CD4-positive, alpha-beta T cell treated with Interferon alpha-2 for 1 hour (primary cell): ENCODE measurements around the gene CCDC71.

Source experiments
- DNase-seq, 2 donors: peaks; one replicate each; pipeline ENCODE4 v3.0.0-alpha.2; 2020 to 2022

CCDC71 gene

DNA sequence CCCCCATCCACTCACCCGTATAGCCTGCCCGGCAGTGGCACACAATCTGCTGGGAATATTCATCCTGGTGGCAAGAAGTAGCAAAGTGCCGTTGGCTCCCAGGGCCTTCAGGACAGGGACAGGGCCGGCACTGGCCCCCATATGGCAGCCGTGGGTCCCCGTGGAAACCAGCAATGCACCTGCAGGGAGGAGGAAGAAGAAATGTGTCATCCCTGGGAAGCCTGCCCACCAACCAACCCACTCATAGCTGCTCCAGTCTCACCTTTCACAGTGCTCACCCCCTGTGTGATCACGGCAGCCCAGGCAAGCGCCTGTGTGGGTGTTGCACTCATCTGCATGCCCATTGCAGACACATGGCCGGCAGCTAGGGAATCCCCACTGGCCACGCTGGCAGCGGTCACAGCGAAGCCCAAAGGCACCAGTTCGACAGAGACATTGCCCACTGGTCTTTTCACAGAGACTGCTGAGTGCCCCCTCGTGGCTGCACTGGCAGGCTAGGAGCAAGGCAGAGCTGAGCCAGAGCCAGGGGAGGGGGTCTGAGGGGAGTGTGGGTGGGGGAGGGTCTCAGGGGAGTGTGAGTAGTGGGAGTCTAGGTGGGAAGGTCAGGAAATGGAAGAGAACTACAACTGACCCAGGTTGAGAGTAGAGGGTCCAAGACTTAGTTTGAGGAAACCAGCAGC lies 41.0 kb downstream of the CCDC71 start:
- no peak for DNase-seq

DNA sequence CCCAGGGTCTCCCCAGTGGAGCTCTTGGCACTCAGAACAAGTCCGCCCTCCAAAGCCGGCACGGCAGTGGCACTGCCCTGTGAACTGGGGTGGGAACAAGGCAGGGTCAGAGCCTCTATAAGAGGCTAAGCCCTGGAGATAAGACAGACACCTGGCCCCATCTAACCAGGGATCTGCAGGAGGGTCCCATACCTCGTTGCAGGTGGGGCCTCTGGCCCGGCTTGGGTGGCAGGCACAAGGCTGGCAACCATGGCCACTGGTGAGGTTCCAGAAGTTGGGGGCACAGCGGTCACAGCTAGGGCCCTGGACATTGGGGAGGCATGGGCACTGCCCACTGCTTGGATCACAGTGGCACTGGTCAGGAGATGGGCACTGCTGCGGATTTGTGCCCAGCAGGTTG lies 41.9 kb downstream of the CCDC71 start:
- no peak for DNase-seq

DNA sequence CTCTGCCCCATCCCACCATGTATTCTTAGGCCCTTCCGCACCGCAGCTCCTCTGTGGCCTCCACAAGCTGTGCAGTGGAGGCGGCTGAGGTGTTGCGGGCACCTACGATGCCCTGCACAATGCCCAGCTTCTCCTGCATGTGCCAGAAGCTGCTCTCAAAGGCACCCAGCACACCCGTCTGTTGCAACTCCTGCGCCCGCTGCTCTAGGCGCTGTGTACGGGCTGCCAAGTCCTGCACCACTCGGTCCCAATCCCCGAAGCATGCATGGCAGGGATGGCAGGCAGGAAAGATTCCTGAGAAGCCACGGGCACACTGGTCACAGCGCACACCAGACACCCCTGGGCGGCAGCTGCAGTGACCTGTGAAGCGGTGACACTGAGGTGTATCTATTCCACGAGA lies 42.4 kb downstream of the CCDC71 start:
- no peak for DNase-seq

DNA sequence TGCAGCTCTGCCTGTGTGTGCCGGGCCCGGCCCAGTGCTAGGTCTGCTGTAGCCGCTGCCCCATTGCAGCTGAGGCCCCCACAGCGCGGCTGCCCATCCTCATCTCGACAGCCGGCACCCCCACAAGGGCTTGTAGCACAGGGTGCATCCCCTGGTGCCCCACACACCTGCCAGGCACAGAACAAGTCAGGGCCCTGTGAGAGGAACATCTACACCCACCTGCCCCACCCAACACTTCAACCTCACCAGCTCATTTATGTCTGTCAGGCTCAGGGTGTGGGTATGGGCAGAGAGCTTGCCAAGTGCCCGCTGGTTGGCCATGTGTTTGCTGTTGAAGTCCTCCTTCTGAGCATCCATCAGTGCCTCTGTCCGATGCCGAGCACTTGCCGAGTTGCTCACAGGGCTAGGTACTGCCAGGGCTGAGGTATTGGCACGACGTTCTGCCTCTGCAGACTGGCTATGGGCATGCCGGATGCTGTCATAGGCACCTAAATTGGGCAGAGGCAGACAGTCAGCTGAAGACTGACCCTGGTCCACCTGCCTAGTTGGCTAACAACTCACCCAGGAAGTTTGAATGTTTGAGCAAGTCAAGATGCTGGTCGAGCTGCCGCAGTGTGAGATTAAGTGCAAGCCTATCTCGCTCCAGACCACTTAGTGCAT lies 43.1 kb downstream of the CCDC71 start:
- DNase-seq = no peak

DNA sequence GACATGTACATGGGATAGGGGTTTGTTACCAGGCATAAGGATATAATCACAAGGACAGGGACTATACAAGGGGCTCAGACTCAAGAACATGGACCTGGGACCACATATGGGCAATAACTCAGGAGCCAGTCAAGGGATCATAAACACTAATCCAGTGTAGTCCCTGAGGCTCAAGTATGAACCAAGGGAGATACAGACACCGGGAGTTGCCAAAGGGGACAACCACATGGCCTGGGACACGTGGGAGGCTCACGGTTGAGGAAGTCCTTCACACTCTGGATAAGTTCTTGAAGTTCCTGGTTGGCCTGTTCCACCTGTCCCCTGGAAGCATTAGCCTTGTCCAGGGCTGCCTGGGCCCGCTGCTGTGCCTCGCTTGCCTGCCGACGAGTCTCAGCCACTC lies 43.7 kb downstream of the CCDC71 start:
- DNase-seq = no peak

DNA sequence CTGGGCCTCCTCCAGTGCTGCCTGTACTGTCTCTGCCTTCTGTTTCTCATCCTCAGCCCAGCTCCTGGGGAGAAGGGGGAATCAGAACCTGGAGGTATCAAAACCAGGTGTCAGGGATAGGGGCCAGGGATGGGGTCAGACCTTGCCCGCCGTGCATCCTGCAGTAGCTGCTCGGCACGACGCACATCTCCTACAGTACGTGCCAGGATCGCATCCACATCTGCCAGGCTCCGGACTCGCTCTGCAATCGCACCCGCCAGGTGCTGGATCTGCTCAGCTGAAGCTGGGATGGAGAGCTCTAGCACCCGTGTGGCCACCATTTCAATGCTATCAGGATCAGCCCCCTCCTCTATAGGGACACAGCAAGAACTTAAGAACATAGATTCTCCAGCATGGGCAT lies 44.1 kb downstream of the CCDC71 start:
- DNase-seq = no peak

DNA sequence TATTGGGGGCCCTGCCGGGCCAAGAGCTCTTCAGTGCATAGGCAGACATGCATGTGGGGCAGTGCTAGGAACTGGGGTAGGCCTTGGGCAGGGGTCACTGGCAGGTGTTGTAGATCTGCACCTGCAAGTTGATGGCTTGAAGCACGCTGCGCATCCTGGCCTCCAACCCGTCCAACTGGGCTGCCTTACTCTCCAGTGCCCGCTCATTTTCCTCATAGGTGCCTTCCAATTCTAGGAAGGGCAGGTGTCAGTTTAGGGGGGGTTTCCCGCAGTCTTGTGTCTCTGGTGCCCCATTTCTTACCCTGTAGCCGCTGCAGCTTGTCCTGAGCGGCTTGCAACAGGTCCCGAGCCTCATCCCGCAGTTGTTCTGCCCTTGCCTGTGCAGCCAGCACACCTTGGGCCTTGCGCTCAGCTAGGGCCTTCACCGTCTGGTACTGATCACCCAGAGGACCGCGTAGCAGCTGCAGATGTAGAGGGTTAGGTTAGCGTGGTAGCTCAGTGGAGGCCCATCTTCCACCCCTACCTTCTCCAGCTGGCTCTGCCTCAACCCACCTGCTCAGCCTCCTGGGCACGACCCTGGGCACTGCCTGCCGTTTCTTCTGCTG lies 44.9 kb downstream of the CCDC71 start:
- no peak for DNase-seq

DNA sequence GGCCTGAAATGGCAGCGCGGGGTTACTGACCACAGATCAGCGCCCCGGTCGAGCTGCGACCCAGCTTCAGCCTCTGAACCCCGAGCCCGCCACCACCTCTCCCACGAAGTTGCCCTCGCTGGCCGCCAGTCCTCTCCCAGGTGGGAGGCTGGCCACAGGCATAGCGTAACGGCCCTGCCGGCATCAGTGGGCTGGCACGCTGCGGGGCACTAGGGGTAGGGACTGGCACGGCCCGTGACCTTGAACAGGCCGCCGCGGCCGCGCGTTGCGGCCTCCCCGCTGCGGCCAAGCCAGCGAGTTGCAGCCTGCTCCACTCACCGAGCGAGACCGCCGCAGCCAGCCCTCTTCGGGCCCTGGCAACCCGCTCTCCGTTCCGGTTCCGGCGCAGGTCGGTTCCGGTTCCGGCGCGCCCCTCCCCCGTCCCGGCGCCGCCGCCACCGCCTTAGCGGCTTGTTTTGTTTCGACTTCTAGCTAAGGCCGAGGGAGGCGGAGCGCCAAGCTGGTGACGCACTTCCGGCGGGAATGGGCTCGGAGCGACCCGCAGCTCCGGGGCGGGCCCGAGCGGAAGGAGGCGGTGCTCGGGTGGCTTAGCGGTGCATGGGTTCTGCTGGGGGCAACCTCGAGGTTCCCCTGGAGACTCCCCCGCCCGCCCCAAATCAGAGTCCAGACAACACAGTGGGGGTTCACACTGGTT lies 45.5 kb downstream of the CCDC71 start, which contains the start of gene USP19:
USP19 (minus strand) TSS at position 386 of the 694 bp plus-strand sequence. CDS start 1,678 bp downstream, outside the sequence.
- DNase-seq = peak; percentile 95 to 97

DNA sequence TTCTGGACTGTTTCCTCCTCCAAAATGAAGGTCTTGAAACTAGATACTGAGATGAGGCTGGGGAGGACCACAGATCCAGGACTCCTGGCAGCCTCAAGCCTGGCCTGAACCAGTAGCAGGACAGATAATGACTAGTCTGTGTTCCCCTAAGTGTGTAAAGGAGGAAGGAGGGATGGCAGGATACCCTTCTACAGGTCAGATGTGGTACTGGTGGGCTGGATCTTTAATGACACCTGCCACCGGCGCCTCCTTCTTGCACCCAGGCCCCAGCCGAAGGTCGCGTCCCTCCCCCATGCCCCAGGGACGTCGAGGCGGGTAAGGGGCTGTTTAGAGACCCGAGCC lies 46.1 kb downstream of the CCDC71 start:
- peak in 1 of 2 donors; percentile 27 for DNase-seq

DNA sequence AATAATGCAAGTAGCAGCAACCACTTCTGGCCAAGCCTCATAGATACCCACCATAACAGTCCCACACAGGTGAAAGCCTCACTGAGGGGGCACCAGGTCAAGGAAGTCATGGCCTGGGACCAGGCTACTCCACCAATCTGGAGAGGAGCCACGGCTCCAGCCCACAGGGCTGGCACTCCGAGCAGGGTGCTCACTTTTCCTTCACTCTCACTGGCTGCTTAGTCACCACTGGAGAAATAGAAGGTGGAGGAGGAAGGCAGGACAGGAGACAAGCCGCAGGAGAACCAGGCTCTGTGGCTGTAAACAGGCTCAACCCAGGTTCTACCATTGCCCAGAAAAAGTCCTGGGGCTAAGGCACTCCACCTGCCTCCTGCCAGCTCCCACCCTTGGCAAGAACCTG lies 46.7 kb downstream of the CCDC71 start:
- DNase-seq = no peak

DNA sequence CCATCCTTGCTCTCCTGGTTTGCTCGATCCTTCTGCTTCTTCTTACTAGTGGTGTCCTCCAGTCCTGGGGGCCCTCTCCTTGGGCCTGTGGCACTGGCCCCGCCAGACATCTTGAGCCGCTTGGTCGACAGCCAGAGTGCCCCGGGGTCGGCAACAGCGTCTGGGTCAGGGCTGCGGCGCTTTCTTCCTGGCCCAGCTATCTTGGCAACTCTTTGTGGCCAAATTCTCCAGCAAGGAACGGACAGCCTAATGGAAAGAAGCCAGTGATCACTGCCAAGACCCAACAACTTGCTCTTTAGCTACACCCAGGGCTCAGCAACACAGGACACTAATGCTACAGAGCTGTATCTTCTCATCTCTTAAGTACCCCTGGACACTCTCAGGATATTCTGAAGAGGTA lies 47.1 kb downstream of the CCDC71 start:
- no peak for DNase-seq
